Lung (tissue), 12 donors: ENCODE results near the gene PDZD8. TPM values are rescaled to one million over a fixed set of nuclear protein-coding genes. Genes with fewer than 3 reads are reported as not detected.

Experiments
- ATAC-seq: fragments of 200-7000 bp; cut with Tn5 transposase; one replicate; pipeline ENCODE4 v1.9.1; 2020; ENCODE audit warnings: moderate number of reproducible peaks; ENCODE audit not compliant: insufficient read depth, low FRiP score
- DNase-seq, 3 donors: peaks; one replicate each; pipeline ENCODE4 v3.0.0-alpha.2; 2013 to 2017
- H3K27ac ChIP-seq, 2 donors: one replicate each; pipeline ENCODE4 v1.5.1; 2013; ENCODE audit warnings: mild to moderate bottlenecking in 2 of 2, moderate library complexity in 2 of 2, control low read depth in 1 of 2, inconsistent platforms in 1 of 2, low read depth in 1 of 2, low read length in 1 of 2
- H3K27me3 ChIP-seq, 3 donors: one replicate each; pipeline ENCODE4 v1.5.1; 2013; ENCODE audit warnings: low read length in 2 of 3; ENCODE audit not compliant: control insufficient read depth in 3 of 3, insufficient read depth in 3 of 3
- H3K36me3 ChIP-seq, 4 donors: one replicate each; pipeline ENCODE4 v1.5.1; 2013; ENCODE audit warnings: low read length in 4 of 4, mild to moderate bottlenecking in 1 of 4, moderate library complexity in 1 of 4; ENCODE audit not compliant: control insufficient read depth in 4 of 4, insufficient read depth in 4 of 4
- H3K4me1 ChIP-seq, 5 donors: one replicate each; pipeline ENCODE4 v1.5.1; 2013; ENCODE audit warnings: low read length in 5 of 5, mild to moderate bottlenecking in 2 of 5, moderate library complexity in 1 of 5; ENCODE audit not compliant: control insufficient read depth in 5 of 5, insufficient read depth in 5 of 5
- H3K4me3 ChIP-seq: one replicate; pipeline ENCODE4 v1.5.1; 2013; ENCODE audit warnings: mild to moderate bottlenecking, control low read depth, moderate library complexity
- H3K9ac ChIP-seq, 2 donors: one replicate each; pipeline ENCODE4 v1.5.1; 2013; ENCODE audit warnings: low read length in 2 of 2, control low read depth in 1 of 2; ENCODE audit not compliant: insufficient read depth in 1 of 2
- H3K9me3 ChIP-seq, 4 donors: one replicate each; pipeline ENCODE4 v1.5.1; 2013; ENCODE audit warnings: low read length in 3 of 4, mild to moderate bottlenecking in 1 of 4, moderate library complexity in 1 of 4; ENCODE audit not compliant: control insufficient read depth in 4 of 4, insufficient read depth in 3 of 4
- WGBS, 2 donors: extraction: QIAGEN DNeasy Blood & Tissue Kit; methylation state at CpG; one replicate each; pipeline ENCODE4 v1.1.7; 2013; 5-methylcytosine and 5-hydroxymethylcytosine counted together
- polyA plus RNA-seq, 2 donors: library from polyadenylated mRNA; stranded (reverse); fragments of 200-250 nt; gene quantifications; one replicate each; pipeline ENCODE4 v1.2.1, GENCODE V29; 2013
- total RNA-seq, 2 donors: library from RNA; depleted of rRNA in 1 of 2; stranded (reverse); fragments of >200 nt in 1 of 2; gene quantifications; one replicate each; pipeline ENCODE4 v1.2.1, GENCODE V29; 2014 to 2021
- TF ChIP-seq, protein P1 (sequence below): IDR thresholded peaks from 2 replicates; pipeline ENCODE4 v1.5.1; 2012; ENCODE audit warnings: mild to moderate bottlenecking; ENCODE audit errors: control extremely low read depth, extremely low read depth
- donor health status: control.
- donor health status: control.
- donor health status: Bipolar disorder and iron deficiency.
- donor health status: healthy.
- donor health status: DM: yes; HTN: yes; CAD: no.

PDZD8 gene
- total and polyA plus RNA-seq, 4 donors, result 3.7 to 32.0 (median 19.3) TPM

- Histone ChIP-seq H3K9ac (no peak overlapping the region), H3K9me3 (peaks cover 0 to 1% (median 0%) of the 10 kb centered on the region in 4 donors), H3K4me3 (no peak overlapping the region), H3K27ac (no peak overlapping the region), H3K36me3 (no peaks in the 10 kb centered on the region), H3K4me1 (no peaks in the 10 kb centered on the region), H3K27me3 (peaks cover 0 to 9% (median 4%) of the 10 kb centered on the region in 3 donors)
- DNase-seq (no peak), ATAC-seq (no peak)
- WGBS, 2 donors, result 70 to 85% methylated on average over 9 of the region's 9 CpGs
- TF ChIP-seq, protein P1, sequence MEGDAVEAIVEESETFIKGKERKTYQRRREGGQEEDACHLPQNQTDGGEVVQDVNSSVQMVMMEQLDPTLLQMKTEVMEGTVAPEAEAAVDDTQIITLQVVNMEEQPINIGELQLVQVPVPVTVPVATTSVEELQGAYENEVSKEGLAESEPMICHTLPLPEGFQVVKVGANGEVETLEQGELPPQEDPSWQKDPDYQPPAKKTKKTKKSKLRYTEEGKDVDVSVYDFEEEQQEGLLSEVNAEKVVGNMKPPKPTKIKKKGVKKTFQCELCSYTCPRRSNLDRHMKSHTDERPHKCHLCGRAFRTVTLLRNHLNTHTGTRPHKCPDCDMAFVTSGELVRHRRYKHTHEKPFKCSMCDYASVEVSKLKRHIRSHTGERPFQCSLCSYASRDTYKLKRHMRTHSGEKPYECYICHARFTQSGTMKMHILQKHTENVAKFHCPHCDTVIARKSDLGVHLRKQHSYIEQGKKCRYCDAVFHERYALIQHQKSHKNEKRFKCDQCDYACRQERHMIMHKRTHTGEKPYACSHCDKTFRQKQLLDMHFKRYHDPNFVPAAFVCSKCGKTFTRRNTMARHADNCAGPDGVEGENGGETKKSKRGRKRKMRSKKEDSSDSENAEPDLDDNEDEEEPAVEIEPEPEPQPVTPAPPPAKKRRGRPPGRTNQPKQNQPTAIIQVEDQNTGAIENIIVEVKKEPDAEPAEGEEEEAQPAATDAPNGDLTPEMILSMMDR, result no peak
These were observed 121.3 kb downstream of the PDZD8 start for GRCh38 chr10:117253908-117254307.

- Histone ChIP-seq H3K4me3 (no peak overlapping the region), H3K27me3 (peaks cover 0 to 22% (median 10%) of the 10 kb centered on the region in 3 donors), H3K4me1 (no peaks in the 10 kb centered on the region), H3K9me3 (peaks cover 0 to 1% (median 0%) of the 10 kb centered on the region in 4 donors), H3K27ac (no peak overlapping the region), H3K9ac (no peak overlapping the region), H3K36me3 (no peaks in the 10 kb centered on the region)
- DNase-seq (no peak), ATAC-seq (no peak)
- 50 to 63% methylated on average over 7 of the region's 7 CpGs for WGBS, 2 donors
- TF ChIP-seq, protein P1, result no peak
These were observed 124.8 kb downstream of the PDZD8 start for GRCh38 chr10:117250411-117250810.

- peaks cover 0 to 25% (median 10%) of the 10 kb centered on the region in 3 donors for H3K27me3 ChIP-seq
These were observed 125.6 kb downstream of the PDZD8 start for GRCh38 chr10:117249493-117250093.

More at GRCh38 chr10:117249493-117250093, 125.6 kb downstream of the PDZD8 start:
- TF ChIP-seq, protein P1, result no peak
- no peak overlapping the region for H3K27ac ChIP-seq
- no peak overlapping the region for H3K4me3 ChIP-seq
- DNase-seq, result no peak
- peaks cover 0 to 2% (median 0%) of the 10 kb centered on the region in 4 donors for H3K9me3 ChIP-seq
- no peak for ATAC-seq
- H3K36me3 ChIP-seq, result no peaks in the 10 kb centered on the region
- WGBS, 2 donors, result 53 to 61% methylated on average over 6 of the region's 6 CpGs
- H3K4me1 ChIP-seq, result no peaks in the 10 kb centered on the region
- H3K9ac ChIP-seq, result no peak overlapping the region
